ENCODE measurements around the gene PCDHGA8. TPM values are rescaled to one million over a fixed set of nuclear protein-coding genes. Genes with fewer than 3 reads are reported as not detected.
"Not testable (repeated sequence)": the region's sequence is repeated elsewhere in the genome, so short reads cannot be mapped to it uniquely, and the experiment has no call there.

The PCDHGA8 gene
- 3.0 TPM for total RNA-seq

DNA sequence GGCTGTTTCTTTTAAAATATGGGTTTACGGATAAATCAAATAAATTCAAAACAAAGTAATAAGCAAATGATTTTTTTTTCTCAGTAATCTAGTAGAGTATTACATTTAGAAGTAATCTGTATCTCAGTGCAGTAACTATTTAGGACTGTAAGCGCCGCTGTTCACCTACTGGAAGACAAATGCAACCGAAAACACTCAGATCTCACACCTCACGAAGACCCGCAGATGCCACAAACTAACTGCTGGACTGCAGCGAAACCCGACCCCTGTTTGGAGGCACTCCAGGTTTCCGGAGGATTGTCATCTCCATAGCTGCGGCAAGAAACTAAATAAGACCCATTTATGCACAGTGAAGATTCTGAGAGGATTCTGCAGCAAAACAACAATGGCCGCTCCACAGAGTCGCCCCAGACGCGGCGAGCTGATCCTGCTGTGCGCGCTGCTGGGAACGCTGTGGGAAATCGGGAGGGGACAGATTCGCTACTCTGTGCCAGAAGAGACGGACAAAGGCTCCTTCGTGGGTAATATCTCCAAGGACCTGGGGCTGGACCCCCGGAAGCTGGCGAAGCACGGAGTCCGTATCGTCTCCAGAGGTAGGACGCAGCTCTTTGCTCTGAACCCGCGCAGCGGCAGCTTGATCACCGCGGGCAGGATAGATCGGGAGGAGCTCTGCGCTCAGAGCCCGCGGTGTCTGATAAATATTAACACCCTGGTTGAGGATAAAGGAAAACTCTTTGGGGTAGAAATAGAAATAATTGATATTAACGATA lies at the start of gene PCDHGA8:
TSS of gene PCDHGA8 (plus strand) at position 205 of the 770 bp plus-strand sequence. CDS start at position 386, 181 bp downstream.
- DNase-seq = no peak

DNA sequence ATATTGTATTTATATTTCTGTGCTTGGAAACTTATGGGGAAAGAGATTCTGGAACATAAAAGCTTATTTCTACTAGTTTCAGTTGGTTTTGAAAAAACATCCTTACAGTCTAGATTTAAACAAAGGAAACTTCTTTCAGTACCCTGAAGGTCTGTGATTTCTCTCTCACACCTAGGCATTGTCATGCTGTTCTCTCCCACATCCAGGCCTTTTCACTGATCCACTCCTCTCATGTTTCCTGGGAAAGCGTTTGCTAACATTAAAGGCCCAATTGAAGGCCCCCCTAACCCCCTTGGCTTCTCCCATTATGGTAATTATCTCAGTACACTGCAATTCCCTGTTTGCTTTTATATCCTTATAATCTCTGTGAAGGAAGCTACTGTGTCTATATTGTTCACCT lies 49.7 kb upstream of the PCDHGA8 start:
- DNase-seq = no peak

DNA sequence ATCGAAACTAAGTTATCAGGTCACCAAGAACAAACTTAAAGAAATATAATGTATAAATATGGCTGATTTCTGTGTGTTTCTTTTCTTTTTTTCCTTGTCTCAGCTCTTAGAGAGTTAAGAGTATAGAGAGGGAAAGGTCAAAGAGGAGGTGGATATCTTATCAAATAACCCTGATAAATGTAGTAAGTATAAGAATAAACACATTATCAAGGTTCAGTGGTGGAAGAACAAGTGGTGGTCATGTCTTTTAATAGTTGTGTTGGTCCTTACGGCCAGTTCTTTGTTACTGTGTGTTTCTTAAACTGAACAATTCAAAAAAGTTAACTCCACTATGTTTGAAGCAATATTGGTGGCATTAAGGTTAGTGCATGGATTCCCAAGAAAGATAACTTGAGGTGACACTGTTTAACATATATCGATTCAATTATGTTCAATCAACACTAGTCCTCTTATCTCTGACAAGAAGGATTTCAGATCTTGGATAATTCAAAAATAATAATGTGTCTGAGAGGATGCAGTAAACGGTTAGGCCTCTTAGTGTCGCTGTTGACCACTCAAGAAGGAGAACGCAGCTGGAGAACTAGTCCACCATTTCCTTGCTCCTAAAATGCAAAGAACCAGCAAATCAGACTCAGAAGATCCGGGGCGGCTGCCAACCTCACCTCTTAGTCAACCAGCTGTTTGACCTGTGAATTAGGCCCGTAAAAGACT lies 49.0 kb upstream of the PCDHGA8 start, which contains the start of gene PCDHGA3:
TSS of gene PCDHGA3 (plus strand) at position 588 of the 711 bp plus-strand sequence. CDS start 205 bp downstream, outside the sequence.
- peak; percentile 20 for DNase-seq

DNA sequence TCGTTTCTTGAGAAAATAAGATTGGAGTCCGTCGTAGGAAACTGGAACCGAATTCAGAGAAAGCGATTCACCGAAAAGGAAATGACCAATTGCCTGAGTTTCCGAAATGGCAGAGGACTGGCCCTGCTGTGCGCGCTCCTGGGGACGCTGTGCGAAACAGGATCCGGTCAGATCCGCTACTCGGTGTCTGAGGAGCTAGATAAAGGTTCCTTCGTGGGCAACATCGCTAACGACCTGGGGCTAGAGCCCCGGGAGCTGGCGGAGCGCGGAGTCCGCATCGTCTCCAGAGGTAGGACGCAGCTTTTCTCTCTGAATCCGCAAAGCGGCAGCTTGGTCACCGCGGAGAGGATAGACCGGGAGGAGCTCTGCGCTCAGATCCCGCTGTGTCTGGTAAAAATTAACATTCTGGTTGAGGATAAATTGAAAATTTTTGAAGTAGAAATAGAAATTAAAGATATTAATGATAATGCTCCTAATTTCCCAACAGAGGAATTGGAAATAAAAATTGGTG lies 48.4 kb upstream of the PCDHGA8 start:
- no peak for DNase-seq

DNA sequence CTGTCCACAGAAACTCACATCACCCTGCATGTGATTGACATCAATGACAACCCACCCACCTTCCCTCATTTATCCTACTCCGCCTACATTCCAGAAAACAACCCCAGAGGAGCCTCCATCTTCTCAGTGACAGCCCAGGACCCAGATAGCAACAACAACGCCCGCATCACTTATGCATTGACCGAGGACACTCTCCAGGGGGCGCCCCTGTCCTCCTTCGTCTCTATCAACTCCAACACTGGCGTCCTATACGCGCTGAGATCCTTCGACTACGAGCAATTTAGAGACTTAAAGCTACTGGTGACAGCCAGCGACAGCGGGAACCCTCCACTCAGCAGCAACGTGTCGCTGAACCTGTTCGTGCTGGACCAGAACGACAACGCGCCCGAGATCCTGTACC lies 47.1 kb upstream of the PCDHGA8 start:
- no peak for DNase-seq

DNA sequence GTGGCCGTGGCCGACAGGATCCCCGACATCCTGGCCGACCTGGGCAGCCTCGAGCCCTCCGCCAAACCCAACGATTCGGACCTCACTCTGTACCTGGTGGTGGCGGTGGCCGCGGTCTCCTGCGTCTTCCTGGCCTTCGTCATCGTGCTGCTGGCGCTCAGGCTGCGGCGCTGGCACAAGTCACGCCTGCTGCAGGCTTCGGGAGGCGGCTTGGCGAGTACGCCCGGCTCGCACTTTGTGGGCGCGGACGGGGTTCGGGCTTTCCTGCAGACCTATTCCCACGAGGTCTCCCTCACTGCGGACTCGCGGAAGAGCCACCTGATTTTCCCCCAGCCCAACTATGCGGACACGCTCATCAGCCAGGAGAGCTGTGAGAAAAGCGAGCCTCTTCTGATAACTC lies 46.4 kb upstream of the PCDHGA8 start:
- not testable (repeated sequence) for DNase-seq

DNA sequence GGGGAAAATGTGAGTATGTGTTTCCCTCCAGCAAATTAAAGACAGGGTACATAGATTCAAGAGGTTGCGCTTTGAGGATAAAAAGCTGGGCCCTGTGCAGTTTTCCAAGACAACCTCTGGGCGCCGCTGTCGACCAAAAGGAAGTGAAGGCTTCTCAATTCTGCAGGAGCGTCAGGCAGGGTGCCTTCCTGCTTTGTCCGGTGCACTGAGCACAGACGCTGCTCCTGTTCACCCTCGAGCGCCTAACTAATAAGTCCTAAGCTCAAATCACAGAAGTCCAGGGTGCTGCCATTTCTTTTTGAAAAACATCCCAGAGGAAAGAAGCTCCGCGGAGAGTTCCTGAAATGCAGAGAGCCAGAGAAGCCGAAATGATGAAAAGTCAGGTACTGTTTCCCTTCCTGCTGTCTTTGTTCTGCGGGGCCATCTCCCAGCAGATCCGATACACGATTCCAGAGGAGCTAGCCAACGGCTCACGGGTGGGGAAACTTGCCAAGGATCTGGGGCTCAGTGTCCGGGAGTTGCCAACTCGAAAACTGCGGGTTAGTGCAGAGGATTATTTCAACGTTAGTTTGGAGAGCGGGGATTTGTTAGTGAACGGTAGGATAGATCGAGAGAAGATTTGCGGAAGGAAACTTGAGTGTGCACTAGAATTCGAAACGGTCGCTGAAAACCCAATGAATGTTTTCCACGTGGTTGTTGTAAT lies 42.4 kb upstream of the PCDHGA8 start, which contains the start of gene PCDHGB1:
TSS of gene PCDHGB1 (plus strand) at position 183 of the 703 bp plus-strand sequence. CDS start at position 345, 162 bp downstream.
- peak; percentile 21 for DNase-seq

DNA sequence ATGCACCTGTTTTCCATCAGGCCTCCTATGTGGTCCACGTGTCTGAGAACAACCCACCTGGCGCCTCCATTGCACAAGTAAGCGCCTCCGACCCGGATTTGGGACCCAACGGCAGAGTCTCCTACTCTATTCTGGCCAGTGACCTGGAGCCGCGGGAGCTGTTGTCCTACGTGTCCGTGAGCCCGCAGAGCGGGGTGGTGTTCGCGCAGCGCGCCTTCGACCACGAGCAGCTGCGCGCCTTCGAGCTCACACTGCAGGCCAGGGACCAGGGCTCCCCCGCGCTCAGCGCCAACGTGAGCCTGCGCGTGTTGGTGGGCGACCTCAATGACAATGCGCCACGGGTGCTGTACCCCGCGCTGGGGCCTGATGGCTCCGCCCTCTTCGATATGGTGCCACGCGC lies 40.8 kb upstream of the PCDHGA8 start:
- DNase-seq = no peak

DNA sequence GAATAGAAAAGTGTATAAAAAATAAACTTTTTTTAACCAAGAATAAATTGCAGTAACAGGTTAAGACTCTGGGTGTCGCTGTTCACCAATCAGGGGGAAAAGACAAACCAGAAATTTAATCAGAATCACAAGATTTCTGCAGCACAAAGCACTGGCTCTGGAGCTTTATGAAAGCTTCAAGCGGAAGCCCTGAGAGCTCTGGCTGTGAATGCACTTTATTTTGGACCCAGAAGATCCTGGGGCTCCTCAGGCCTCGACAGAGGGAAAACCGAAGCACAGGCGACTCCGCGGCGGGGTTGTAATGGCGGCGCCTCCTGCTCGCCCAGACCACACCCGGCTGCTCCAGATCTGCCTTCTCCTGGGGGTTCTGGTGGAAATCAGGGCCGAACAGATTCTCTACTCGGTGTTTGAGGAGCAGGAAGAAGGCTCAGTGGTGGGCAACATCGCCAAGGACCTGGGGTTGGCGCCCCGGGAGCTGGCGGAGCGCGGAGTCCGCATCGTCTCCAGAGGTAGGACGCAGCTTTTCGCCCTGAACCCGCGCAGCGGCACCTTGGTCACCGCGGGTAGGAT lies 37.4 kb upstream of the PCDHGA8 start, which contains the start of gene PCDHGA4:
TSS of gene PCDHGA4 (plus strand) at position 122 of the 570 bp plus-strand sequence. CDS start at position 209, 87 bp downstream.
- DNase-seq = peak; percentile 3

DNA sequence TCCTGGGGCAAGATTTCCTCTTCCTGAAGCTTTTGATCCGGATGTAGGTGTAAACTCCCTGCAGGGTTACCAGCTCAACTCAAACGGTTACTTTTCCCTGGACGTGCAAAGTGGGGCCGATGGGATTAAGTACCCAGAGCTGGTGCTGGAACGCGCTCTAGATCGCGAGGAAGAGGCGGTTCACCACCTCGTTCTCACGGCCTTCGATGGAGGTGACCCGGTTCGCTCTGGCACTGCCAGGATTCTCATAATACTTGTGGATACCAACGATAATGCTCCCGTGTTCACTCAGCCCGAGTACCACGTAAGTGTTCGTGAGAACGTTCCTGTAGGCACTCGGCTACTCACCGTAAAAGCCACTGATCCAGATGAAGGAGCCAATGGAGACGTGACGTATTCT lies 36.8 kb upstream of the PCDHGA8 start:
- no peak for DNase-seq

DNA sequence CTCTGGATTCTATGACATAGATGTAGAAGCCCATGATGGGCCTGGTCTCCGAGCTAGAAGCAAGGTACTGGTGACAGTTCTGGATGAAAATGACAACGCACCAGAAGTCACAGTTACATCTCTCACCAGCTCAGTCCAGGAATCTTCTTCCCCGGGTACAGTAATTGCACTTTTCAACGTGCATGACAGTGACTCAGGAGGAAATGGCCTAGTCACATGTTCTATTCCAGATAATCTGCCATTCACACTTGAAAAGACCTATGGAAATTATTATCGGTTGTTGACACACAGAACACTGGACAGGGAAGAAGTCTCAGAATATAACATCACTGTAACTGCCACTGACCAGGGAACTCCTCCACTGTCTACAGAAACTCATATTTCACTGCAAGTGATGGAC lies 36.3 kb upstream of the PCDHGA8 start:
- no peak for DNase-seq

DNA sequence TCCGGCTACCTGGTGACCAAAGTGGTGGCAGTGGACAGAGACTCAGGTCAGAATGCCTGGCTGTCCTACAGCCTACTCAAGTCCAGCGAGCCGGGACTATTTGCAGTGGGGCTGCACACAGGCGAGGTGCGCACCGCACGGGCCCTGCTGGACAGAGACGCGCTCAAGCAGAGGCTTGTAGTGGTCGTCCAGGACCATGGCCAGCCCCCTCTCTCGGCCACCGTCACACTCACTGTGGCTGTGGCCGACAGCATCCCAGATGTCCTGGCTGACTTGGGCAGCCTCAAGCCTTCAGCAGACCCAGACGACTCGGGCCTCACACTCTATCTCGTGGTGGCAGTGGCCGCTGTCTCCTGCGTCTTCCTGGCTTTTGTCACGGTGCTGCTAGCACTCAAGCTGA lies 35.5 kb upstream of the PCDHGA8 start:
- DNase-seq = no peak

DNA sequence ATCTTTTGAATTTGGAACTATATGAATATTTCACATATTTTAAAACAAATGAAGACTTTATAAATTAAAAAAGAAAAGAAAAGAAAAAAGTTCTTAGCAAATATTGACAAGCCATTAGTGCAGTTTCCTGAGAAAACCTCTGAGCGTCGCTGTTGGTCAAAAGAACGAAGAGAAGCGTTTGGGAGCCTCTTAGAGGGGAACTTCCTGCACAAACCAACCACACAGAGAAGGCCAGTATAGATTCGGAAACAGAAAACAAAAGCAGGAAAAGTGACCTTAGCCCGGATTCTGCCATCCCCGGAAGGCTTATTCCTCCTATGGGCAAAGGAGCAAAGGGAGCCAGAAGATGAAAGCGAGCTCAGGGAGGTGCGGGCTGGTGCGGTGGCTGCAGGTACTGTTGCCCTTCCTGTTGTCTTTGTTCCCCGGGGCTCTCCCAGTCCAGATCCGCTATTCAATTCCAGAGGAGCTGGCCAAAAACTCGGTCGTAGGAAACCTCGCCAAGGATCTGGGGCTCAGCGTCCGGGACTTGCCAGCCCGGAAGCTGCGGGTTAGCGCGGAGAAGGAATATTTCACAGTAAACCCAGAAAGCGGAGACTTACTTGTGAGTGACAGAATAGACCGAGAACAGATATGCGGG lies 32.5 kb upstream of the PCDHGA8 start, which contains the start of gene PCDHGB2:
TSS of gene PCDHGB2 (plus strand) at position 205 of the 637 bp plus-strand sequence. CDS start at position 347, 142 bp downstream.
- peak; percentile 19 for DNase-seq

DNA sequence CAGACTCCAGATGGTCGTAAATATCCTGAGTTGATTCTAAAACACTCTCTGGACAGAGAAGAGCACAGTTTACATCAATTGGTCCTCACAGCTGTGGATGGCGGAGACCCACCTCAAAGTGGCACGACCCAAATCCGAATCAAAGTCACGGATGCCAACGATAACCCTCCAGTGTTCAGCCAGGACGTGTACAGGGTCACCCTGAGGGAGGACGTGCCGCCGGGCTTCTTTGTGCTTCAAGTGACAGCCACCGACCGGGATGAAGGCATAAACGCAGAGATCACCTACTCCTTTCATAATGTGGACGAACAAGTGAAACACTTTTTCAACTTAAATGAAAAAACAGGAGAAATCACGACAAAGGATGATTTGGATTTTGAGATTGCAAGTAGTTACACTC lies 31.7 kb upstream of the PCDHGA8 start:
- DNase-seq = no peak

DNA sequence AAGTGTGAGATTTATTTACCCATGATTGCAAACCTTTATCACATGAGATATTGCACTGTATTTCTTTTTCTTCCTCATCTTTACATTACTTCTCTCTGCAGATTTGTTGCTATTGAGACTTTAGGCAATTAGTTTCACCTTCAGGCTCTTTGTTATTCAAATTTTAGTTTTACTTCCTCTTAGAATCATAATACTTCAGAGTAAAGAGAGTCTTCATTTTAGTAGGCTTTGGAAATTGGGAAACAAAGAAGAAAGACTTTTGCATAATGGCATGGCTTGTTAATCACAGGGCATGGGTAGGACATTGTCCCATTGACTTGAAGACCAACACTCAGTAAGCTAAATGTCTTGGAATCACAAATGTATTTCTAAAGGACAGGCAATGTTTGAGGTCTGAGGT lies 29.7 kb upstream of the PCDHGA8 start:
- DNase-seq = no peak

DNA sequence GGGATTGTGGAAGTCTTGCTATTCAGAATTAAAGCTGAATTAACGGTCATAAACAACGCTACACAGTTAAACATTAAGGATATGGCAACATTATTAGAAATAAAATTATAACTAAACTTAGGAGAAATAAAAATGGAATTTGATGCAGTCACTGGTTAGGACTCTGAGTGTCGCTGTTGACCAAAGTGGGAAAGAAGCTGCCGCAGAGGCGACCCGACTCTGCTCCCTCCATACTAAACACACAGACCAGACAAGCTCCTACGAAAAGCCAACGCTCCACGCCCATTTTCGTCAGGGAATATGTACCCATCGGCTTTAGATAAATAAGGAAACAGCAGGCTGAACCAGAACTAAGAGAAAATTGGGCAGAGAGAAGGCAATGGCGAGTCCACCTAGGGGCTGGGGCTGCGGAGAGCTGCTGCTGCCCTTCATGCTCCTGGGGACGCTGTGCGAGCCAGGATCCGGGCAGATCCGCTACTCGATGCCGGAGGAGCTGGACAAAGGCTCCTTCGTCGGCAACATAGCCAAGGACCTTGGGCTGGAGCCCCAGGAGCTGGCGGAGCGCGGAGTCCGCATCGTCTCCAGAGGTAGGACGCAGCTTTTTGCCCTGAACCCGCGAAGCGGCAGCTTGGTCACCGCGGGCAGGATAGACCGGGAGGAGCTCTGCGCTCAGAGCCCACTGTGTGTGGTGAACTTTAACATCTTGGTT lies 28.3 kb upstream of the PCDHGA8 start, which contains the start of gene PCDHGA5:
TSS of gene PCDHGA5 (plus strand) at position 211 of the 709 bp plus-strand sequence. CDS start at position 380, 169 bp downstream.
- peak; percentile 8 for DNase-seq

DNA sequence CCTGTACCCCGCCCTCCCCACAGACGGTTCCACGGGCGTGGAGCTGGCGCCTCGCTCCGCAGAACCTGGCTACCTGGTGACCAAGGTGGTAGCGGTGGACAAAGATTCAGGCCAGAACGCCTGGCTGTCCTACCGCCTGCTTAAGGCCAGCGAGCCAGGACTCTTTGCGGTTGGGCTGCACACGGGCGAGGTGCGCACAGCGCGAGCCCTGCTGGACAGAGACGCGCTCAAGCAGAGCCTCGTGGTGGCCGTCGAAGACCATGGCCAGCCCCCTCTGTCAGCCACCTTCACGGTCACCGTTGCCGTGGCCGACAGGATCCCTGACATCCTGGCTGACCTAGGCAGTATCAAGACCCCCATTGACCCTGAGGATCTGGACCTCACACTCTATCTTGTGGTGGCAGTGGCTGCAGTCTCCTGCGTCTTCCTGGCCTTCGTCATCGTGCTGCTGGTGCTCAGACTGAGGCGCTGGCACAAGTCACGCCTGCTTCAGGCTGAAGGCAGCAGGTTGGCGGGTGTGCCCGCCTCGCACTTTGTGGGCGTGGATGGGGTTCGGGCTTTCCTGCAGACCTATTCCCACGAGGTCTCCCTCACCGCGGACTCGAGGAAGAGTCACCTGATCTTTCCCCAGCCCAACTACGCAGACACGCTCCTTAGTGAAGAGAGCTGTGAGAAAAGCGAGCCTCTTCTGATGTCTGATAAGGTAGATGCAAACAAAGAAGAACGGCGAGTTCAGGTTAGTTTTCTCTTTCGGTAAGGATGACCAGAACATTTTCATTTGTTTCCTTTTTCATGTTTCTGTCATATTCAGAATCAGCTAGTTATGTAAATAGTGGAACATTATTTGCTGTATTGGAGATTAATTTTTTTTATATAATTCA lies 26.2 kb upstream of the PCDHGA8 start:
- no peak for DNase-seq

DNA sequence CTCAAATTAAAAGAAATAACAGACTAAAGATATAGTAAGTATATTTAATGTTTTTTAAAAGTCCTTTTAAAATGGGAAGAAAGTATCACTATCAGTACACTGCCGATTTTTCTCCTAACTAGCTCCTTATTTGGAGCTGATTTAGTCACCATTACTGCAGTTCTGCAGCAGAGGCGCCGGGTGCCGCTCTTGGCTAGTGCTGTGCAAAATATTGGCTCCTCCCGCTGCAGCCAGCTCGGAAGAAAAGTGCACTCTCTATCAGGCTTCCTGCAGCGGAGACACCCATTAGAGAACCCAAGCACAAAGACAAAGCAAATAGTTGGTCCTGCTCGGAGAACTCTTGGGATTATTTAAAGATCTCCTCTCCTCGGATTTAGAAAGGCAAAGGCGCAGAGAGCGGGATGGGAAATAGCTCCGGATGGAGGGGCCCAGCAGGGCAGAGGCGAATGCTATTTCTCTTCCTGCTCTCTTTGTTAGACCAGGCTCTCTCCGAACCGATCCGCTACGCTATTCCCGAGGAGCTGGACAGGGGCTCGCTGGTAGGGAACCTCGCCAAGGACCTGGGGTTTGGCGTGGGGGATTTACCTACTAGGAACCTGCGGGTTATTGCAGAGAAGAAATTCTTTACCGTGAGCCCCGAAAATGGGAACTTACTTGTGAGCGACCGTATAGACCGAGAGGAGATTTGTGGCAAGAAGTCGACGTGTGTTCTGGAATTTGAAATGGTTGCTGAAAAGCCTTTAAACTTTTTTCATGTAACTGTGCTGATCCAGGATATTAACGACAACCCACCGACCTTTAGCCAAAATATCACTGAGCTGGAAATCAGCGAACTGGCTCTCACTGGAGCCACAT lies 22.2 kb upstream of the PCDHGA8 start, which contains the start of gene PCDHGB3:
TSS of gene PCDHGB3 (plus strand) at position 249 of the 855 bp plus-strand sequence. CDS start at position 402, 153 bp downstream.
- peak; percentile 2 for DNase-seq
